Neural cell (in vitro differentiated cells): ENCODE results near the gene IREB2. TPM values are rescaled to one million over a fixed set of nuclear protein-coding genes. Genes with fewer than 3 reads are reported as not detected.
"Not testable (repeated sequence)": the region's sequence is repeated elsewhere in the genome, so short reads cannot be mapped to it uniquely, and the experiment has no call there.

Experiments
- H2AFZ ChIP-seq: fragments of 200-600, 300-800 bp; sonication (generic), shearing (Covaris generic); 2 replicates; pipeline ENCODE4 v1.6.0; 2014; ENCODE audit warnings: low read depth, mild to moderate bottlenecking, antibody characterized with exemption, low read length, moderate library complexity
- H3F3A ChIP-seq: fragments of 200-600 bp; shearing (Covaris generic); 2 replicates; pipeline ENCODE4 v1.6.1; 2016; ENCODE audit warnings: mild to moderate bottlenecking, moderate library complexity, mixed read lengths, antibody characterized with exemption, low read length; ENCODE audit not compliant: insufficient read depth, poor library complexity, severe bottlenecking
- H3K27ac ChIP-seq: fragments of 200-600, 300-800 bp; sonication (generic), shearing (Covaris generic); 2 replicates; pipeline ENCODE4 v1.5.1; 2014; ENCODE audit warnings: mild to moderate bottlenecking, low read length, moderate library complexity
- H3K27me3 ChIP-seq: fragments of 300-800, 200-600 bp; sonication (generic), shearing (Covaris generic); 2 replicates; pipeline ENCODE4 v1.6.0; 2014; ENCODE audit warnings: mild to moderate bottlenecking, low read depth, low read length, moderate library complexity; ENCODE audit not compliant: insufficient read depth
- H3K36me3 ChIP-seq: fragments of 300-800, 200-600 bp; sonication (generic), shearing (Covaris generic); 2 replicates; pipeline ENCODE4 v1.5.1; 2014; ENCODE audit warnings: mild to moderate bottlenecking, antibody characterized with exemption, low read length, moderate library complexity; ENCODE audit not compliant: insufficient read depth
- H3K4me2 ChIP-seq: fragments of 300-800, 200-600 bp; sonication (generic), shearing (Covaris generic); 2 replicates; pipeline ENCODE4 v1.6.0; 2014; ENCODE audit warnings: mild to moderate bottlenecking, low read length
- H3K4me3 ChIP-seq: fragments of 300-800, 200-600 bp; sonication (generic), shearing (Covaris generic); 2 replicates; pipeline ENCODE4 v1.5.1; 2014; ENCODE audit warnings: mild to moderate bottlenecking, low read length, moderate library complexity
- H3K79me2 ChIP-seq: fragments of 200-600 bp; shearing (Covaris generic); replicated peaks from 2 replicates; pipeline ENCODE4 v1.6.0; 2014; ENCODE audit warnings: mild to moderate bottlenecking, low read length, moderate library complexity; ENCODE audit not compliant: insufficient read depth
- H3K9ac ChIP-seq: fragments of 300-800, 200-600 bp; sonication (generic), shearing (Covaris generic); 2 replicates; pipeline ENCODE4 v1.6.1; 2016; ENCODE audit warnings: mild to moderate bottlenecking, low read length, mixed read lengths
- H3K9me2 ChIP-seq: fragments of 200-600 bp; shearing (Covaris generic); 2 replicates; pipeline ENCODE4 v1.6.1; 2016; ENCODE audit warnings: mild to moderate bottlenecking, low read length, mixed read lengths; ENCODE audit not compliant: insufficient read depth
- H3K9me3 ChIP-seq: fragments of 200-600, 300-800 bp; sonication (generic), shearing (Covaris generic); 2 replicates; pipeline ENCODE4 v1.6.1; 2016; ENCODE audit warnings: mild to moderate bottlenecking, mixed run types, low read length, moderate library complexity, mixed read lengths
- H4K20me1 ChIP-seq: fragments of 200-600 bp; shearing (Covaris generic); 2 replicates; pipeline ENCODE4 v1.6.1; 2016; ENCODE audit warnings: mild to moderate bottlenecking, mixed run types; ENCODE audit not compliant: insufficient read depth
- CTCF ChIP-seq: fragments of 450-650 bp; IDR thresholded peaks from 2 replicates; pipeline ENCODE4 v1.5.1; 2014; ENCODE audit warnings: antibody characterized with exemption, mild to moderate bottlenecking, moderate library complexity; ENCODE audit not compliant: poor library complexity, severe bottlenecking
- EP300 ChIP-seq: fragments of 450-650 bp; conservative IDR thresholded peaks from 2 replicates; pipeline ENCODE4 v1.6.1; 2014; ENCODE audit warnings: antibody characterized with exemption, mild to moderate bottlenecking, moderate library complexity; ENCODE audit not compliant: poor library complexity, severe bottlenecking
- EZH2 ChIP-seq: fragments of 200-600, 300-800 bp; shearing (Covaris generic), sonication (generic); IDR thresholded peaks from 2 replicates; pipeline ENCODE4 v1.6.1; 2014; ENCODE audit warnings: antibody characterized with exemption, low read length, borderline replicate concordance, mild to moderate bottlenecking; ENCODE audit not compliant: insufficient read depth, poor library complexity, severe bottlenecking
- MXI1 ChIP-seq: fragments of 450-650 bp; conservative IDR thresholded peaks from 2 replicates; pipeline ENCODE4 v1.6.1; 2014; ENCODE audit warnings: antibody characterized with exemption, mild to moderate bottlenecking; ENCODE audit not compliant: poor library complexity, severe bottlenecking
- POLR2AphosphoS5 ChIP-seq: IDR thresholded peaks from 2 replicates; pipeline ENCODE4 v1.6.1; 2012
- RAD21 ChIP-seq: fragments of 450-650 bp; conservative IDR thresholded peaks from 2 replicates; pipeline ENCODE4 v1.6.1; 2014; ENCODE audit warnings: antibody characterized with exemption, mild to moderate bottlenecking, moderate library complexity
- REST ChIP-seq: IDR thresholded peaks from 2 replicates; pipeline ENCODE4 v1.6.1; 2012; ENCODE audit warnings: borderline replicate concordance
- SMC3 ChIP-seq: fragments of 450-650 bp; conservative IDR thresholded peaks from 2 replicates; pipeline ENCODE4 v1.6.1; 2014; ENCODE audit warnings: antibody characterized with exemption, mild to moderate bottlenecking, moderate library complexity; ENCODE audit not compliant: poor library complexity
- TAF1 ChIP-seq: IDR thresholded peaks from 2 replicates; pipeline ENCODE4 v1.6.1; 2012; ENCODE audit warnings: low read depth
- polyA plus RNA-seq: library from polyadenylated mRNA; depleted of rRNA; stranded (reverse); fragments of >200 nt; gene quantifications from 2 replicates; pipeline ENCODE4 v1.2.3, GENCODE V29; 2014

IREB2 gene
- polyA plus RNA-seq, 1 donor from 2014 or later = 45.5 TPM

- Histone ChIP-seq H3K9me3 (no peaks in the 10 kb centered on the region), H3F3A (no peaks in the 10 kb centered on the region), H4K20me1 (no peaks in the 10 kb centered on the region), H3K27me3 (no peaks in the 10 kb centered on the region), H2AFZ (no peak overlapping the region), H3K9ac (no peak overlapping the region), H3K36me3 (no peaks in the 10 kb centered on the region), H3K27ac (no peak overlapping the region), H3K4me3 (no peak overlapping the region), H3K4me2 (no peak overlapping the region), H3K9me2 (no peaks in the 10 kb centered on the region), H3K79me2 (no peaks in the 10 kb centered on the region)
- TF ChIP-seq REST (no peak), SMC3 (no peak), MXI1 (no peak), EZH2 (no peak), RAD21 (no peak), EP300 (no peak), POLR2AphosphoS5 (no peak), TAF1 (no peak)
Measured at GRCh38 chr15:78432664-78433063, 5.4 kb upstream of the IREB2 start.

- peaks cover 6% of the 10 kb centered on the region for H3K79me2 ChIP-seq
- H3K9me3 ChIP-seq = no peaks in the 10 kb centered on the region
- no peaks in the 10 kb centered on the region for H3K9me2 ChIP-seq
- H3F3A ChIP-seq = peaks cover 2% of the 10 kb centered on the region
- TF ChIP-seq SMC3 = no peak
- no peak for TF ChIP-seq POLR2AphosphoS5
- no peak for TF ChIP-seq RAD21
- no peak for TF ChIP-seq CTCF
- no peak for TF ChIP-seq MXI1
- no peak for TF ChIP-seq EZH2
- TF ChIP-seq REST = no peak
- no peak for TF ChIP-seq TAF1
- TF ChIP-seq EP300 = no peak
- no peaks in the 10 kb centered on the region for H3K27me3 ChIP-seq
- no peak overlapping the region for H3K27ac ChIP-seq
- H3K4me2 ChIP-seq = no peak overlapping the region
- H3K9ac ChIP-seq = no peak overlapping the region
- H3K36me3 ChIP-seq = no peaks in the 10 kb centered on the region
- H4K20me1 ChIP-seq = no peaks in the 10 kb centered on the region
- H2AFZ ChIP-seq = no peak overlapping the region
- H3K4me3 ChIP-seq = no peak overlapping the region
Measured at GRCh38 chr15:78434134-78434533, 3.9 kb upstream of the IREB2 start.

GRCh38 chr15:78434711-78435110 lies 3.3 kb upstream of the IREB2 start:
- not testable (repeated sequence) for H3K9me2 ChIP-seq, H3K27me3 ChIP-seq, H4K20me1 ChIP-seq, H3K4me2 ChIP-seq, H3K36me3 ChIP-seq, H3K27ac ChIP-seq, H3K4me3 ChIP-seq, H3K9ac ChIP-seq, H2AFZ ChIP-seq, H3K9me3 ChIP-seq, H3F3A ChIP-seq
- peaks cover 12% of the 10 kb centered on the region for H3K79me2 ChIP-seq
